GM12878 (cell line): Measurements from ENCODE around the gene PPP1R13L.

Experiments used
- ATF7 ChIP-seq: fragments of 450-650 bp; IDR thresholded peaks from 2 replicates; pipeline ENCODE4 v1.6.1; 2016; ENCODE audit warnings: low read depth, mild to moderate bottlenecking
- JUNB ChIP-seq: IDR thresholded peaks from 2 replicates; pipeline ENCODE4 v1.6.1; 2016; ENCODE audit warnings: antibody characterized with exemption, mild to moderate bottlenecking
- NFIC ChIP-seq: IDR thresholded peaks from 2 replicates; pipeline ENCODE4 v1.6.1; 2012; ENCODE audit warnings: low read depth, mild to moderate bottlenecking, inconsistent platforms, low read length, moderate library complexity
- NFYA ChIP-seq: IDR thresholded peaks from 2 replicates; pipeline ENCODE4 v1.6.1; 2011; ENCODE audit warnings: low read depth, mild to moderate bottlenecking, low read length, improper control_type of control experiment, borderline replicate concordance
- RAD21 ChIP-seq: IDR thresholded peaks from 2 replicates; pipeline ENCODE4 v1.6.1; 2011; ENCODE audit warnings: mild to moderate bottlenecking, low read depth, low read length, moderate library complexity; ENCODE audit not compliant: insufficient read depth
- SP1 ChIP-seq: IDR thresholded peaks from one replicate; pipeline ENCODE4 v1.6.1; 2011; ENCODE audit warnings: low read depth, low read length
- TF ChIP-seq, protein P1 (sequence below), 3 experiments: IDR thresholded peaks in 2 of 3; conservative IDR thresholded peaks in 1 of 3; 2 replicates each; pipeline ENCODE4 v1.5.1; 2011; ENCODE audit warnings: low read depth in 3 of 3, low read length in 3 of 3, mild to moderate bottlenecking in 3 of 3, control low read depth in 2 of 3, moderate library complexity in 2 of 3, inconsistent platforms in 1 of 3, mixed read lengths in 1 of 3; ENCODE audit not compliant: control insufficient read depth in 2 of 3, insufficient read depth in 1 of 3; ENCODE audit errors: extremely low read depth in 1 of 3
- TF ChIP-seq, protein P2 (sequence below): IDR thresholded peaks from 2 replicates; pipeline ENCODE4 v1.6.1; 2011; ENCODE audit warnings: borderline replicate concordance, low read depth, mild to moderate bottlenecking, moderate library complexity, mixed read lengths, low read length; ENCODE audit not compliant: insufficient read depth; ENCODE audit errors: extremely low read length
- TF ChIP-seq, protein P3 (sequence below): IDR thresholded peaks from 2 replicates; pipeline ENCODE4 v1.6.1; 2012; ENCODE audit warnings: mild to moderate bottlenecking, low read depth, low read length

DNA sequence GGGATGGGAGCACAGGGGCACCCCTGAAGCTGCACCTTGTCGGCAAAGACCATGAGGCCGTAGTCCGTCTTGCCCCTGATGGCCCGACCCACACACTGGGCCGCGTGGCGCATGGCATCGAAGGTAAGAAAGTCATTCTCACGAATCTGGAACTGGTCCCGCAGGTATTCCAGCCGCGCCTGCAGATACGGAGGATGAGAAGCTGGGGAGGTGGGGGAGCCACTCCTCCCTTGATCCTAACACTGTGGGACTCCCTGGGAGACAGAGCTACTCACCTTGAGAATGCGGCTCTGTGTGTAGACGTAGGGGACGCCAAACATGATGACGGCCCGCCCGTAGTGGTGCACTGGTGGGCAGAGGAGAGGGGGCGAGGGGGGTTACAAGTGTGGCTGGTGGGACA, 52.4 kb downstream of the PPP1R13L start:
- TF ChIP-seq NFYA (no peak), NFIC (no peak), ATF7 (no peak), JUNB (no peak), SP1 (no peak), RAD21 (no peak)
- TF ChIP-seq, protein P1, sequence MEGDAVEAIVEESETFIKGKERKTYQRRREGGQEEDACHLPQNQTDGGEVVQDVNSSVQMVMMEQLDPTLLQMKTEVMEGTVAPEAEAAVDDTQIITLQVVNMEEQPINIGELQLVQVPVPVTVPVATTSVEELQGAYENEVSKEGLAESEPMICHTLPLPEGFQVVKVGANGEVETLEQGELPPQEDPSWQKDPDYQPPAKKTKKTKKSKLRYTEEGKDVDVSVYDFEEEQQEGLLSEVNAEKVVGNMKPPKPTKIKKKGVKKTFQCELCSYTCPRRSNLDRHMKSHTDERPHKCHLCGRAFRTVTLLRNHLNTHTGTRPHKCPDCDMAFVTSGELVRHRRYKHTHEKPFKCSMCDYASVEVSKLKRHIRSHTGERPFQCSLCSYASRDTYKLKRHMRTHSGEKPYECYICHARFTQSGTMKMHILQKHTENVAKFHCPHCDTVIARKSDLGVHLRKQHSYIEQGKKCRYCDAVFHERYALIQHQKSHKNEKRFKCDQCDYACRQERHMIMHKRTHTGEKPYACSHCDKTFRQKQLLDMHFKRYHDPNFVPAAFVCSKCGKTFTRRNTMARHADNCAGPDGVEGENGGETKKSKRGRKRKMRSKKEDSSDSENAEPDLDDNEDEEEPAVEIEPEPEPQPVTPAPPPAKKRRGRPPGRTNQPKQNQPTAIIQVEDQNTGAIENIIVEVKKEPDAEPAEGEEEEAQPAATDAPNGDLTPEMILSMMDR (IDR thresholded peaks at IDR 0.05 in 2 of 3, conservative IDR thresholded peaks at IDR 0.05 in 1 of 3; ENCODE audit: control insufficient read depth in 2 of 3, extremely low read depth in 1 of 3, insufficient read depth in 1 of 3, low read depth in 3 of 3, low read length in 3 of 3) = no peak
- TF ChIP-seq, protein P2, sequence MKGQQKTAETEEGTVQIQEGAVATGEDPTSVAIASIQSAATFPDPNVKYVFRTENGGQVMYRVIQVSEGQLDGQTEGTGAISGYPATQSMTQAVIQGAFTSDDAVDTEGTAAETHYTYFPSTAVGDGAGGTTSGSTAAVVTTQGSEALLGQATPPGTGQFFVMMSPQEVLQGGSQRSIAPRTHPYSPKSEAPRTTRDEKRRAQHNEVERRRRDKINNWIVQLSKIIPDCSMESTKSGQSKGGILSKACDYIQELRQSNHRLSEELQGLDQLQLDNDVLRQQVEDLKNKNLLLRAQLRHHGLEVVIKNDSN = no peak
- TF ChIP-seq, protein P3, sequence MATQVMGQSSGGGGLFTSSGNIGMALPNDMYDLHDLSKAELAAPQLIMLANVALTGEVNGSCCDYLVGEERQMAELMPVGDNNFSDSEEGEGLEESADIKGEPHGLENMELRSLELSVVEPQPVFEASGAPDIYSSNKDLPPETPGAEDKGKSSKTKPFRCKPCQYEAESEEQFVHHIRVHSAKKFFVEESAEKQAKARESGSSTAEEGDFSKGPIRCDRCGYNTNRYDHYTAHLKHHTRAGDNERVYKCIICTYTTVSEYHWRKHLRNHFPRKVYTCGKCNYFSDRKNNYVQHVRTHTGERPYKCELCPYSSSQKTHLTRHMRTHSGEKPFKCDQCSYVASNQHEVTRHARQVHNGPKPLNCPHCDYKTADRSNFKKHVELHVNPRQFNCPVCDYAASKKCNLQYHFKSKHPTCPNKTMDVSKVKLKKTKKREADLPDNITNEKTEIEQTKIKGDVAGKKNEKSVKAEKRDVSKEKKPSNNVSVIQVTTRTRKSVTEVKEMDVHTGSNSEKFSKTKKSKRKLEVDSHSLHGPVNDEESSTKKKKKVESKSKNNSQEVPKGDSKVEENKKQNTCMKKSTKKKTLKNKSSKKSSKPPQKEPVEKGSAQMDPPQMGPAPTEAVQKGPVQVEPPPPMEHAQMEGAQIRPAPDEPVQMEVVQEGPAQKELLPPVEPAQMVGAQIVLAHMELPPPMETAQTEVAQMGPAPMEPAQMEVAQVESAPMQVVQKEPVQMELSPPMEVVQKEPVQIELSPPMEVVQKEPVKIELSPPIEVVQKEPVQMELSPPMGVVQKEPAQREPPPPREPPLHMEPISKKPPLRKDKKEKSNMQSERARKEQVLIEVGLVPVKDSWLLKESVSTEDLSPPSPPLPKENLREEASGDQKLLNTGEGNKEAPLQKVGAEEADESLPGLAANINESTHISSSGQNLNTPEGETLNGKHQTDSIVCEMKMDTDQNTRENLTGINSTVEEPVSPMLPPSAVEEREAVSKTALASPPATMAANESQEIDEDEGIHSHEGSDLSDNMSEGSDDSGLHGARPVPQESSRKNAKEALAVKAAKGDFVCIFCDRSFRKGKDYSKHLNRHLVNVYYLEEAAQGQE = no peak
